IgD-negative memory B cell (primary cell): Measurements from ENCODE around the gene MASP2. TPM values are rescaled to one million over a fixed set of nuclear protein-coding genes. Genes with fewer than 3 reads are reported as not detected.
"Not testable (repeated sequence)": the region's sequence is repeated elsewhere in the genome, so short reads cannot be mapped to it uniquely, and the experiment has no call there.

Experiments
- H3K27ac Mint-ChIP-seq, 3 donors: one replicate each; pipeline ENCODE4 v1.8.0; 2020 to 2022; ENCODE audit warnings: mild to moderate bottlenecking in 3 of 3, mixed read lengths in 3 of 3, moderate library complexity in 1 of 3
- H3K27me3 Mint-ChIP-seq: one replicate; pipeline ENCODE4 v1.8.0; 2021; ENCODE audit warnings: mixed read lengths
- H3K36me3 Mint-ChIP-seq: one replicate; pipeline ENCODE4 v1.8.0; 2020; ENCODE audit warnings: mild to moderate bottlenecking, mixed read lengths
- H3K4me1 Mint-ChIP-seq, 3 donors: one replicate each; pipeline ENCODE4 v1.8.0; 2020 to 2022; ENCODE audit warnings: mixed read lengths in 3 of 3, mild to moderate bottlenecking in 1 of 3
- H3K4me3 Mint-ChIP-seq, 4 donors: one replicate each; pipeline ENCODE4 v1.8.0; 2020 to 2022; ENCODE audit warnings: mild to moderate bottlenecking in 4 of 4, mixed read lengths in 4 of 4, moderate library complexity in 3 of 4
- H3K9me3 Mint-ChIP-seq, 3 donors: one replicate each; pipeline ENCODE4 v1.8.0; 2020 to 2021; ENCODE audit warnings: mixed read lengths in 3 of 3, mild to moderate bottlenecking in 1 of 3
- polyA plus RNA-seq: library from polyadenylated mRNA; unstranded; fragments of 300-500 nt; fragmentation: Illumina TruSeq; gene quantifications from one replicate; pipeline ENCODE4 v1.2.3, GENCODE V29; 2021

The MASP2 gene
- polyA plus RNA-seq, 1 donor from 2014 or later: not detected

DNA sequence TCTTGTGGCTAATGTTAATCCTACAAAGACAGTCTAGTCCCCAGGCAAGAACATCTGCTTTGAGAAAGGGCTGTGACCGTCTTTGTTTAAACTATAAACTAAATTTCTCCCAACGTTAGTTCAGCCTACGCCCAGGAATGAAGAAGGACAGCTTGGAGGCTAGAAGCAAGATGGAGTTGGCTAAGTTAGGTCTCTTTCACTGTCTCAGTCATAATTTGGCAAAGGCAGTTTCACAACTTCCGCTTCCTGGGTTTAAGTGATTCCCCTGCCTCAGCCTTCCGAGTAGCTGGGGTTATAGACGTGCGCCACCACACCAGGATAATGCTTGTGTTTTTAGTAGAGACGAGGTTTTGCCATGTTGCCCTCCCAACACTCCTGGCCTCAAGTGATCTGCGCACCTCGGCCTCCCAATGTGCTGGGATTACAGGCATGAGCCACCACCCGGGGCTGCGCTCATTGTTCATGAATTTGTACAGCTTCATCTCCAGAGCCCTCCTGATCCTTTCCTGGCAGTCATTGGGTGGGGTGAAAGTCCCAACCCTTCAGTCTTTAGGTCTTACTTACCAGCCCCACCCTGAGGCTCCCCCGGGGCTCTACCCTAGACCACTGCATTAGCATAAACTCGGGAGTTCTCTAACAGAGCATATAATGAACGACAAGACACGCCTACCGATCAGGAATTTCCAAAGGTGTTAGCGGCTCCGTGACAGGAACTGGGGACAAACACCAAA is 4.9 kb upstream of the MASP2 start:
- Mint-ChIP-seq H3K36me3 (peaks cover 2% of the 10 kb centered on the region), H3K9me3 (no peaks in the 10 kb centered on the region), H3K4me3 (peak overlapping the region; percentile 1 to 61 (median 53)), H3K27me3 (no peaks in the 10 kb centered on the region), H3K4me1 (peaks cover 10 to 19% (median 13%) of the 10 kb centered on the region in 3 donors), H3K27ac (peak overlapping the region in 2 of 3 donors; percentile 11 to 53)

DNA sequence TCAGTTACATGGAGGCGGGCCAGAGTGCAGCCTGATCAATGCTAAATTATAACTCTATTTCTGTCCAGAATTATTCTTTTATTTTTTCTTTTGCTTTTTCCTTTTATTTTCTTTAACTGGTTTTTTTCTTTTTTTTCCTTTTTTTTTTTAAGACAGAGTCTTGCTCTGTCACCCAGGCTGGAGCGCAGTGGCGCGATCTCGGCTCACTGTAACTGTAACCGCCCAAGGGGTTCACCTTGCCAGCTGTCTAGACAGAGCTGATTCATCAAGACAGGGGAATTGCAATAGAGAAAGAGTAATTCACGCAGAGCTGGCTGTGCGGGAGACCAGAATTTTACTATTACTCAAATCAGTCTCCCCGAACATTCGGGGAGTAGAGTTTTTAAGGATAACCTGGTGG is 4.1 kb upstream of the MASP2 start:
- H3K9me3 Mint-ChIP-seq, H3K36me3 Mint-ChIP-seq, H3K27ac Mint-ChIP-seq: not testable (repeated sequence)

DNA sequence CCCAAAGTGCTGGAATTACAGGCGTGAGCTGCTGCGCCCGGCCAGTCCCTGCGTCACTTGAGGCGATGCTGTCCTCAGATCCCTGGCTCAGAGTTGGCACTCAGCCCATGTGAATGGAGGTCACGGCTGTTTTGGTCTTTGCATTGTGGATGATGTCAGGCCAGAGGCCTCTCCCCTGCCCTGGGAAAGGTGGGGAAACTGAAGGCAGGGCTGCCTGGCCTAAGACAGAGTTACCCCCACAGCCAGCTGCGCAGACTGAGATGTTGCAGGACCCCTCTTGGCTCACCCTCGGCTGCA is 821 bp downstream of the MASP2 start:
- H3K4me1 Mint-ChIP-seq: peaks cover 0 to 3% (median under 1%) of the 10 kb centered on the region in 3 donors
- no peaks in the 10 kb centered on the region for H3K36me3 Mint-ChIP-seq
- no peaks in the 10 kb centered on the region for H3K27me3 Mint-ChIP-seq
- H3K9me3 Mint-ChIP-seq: no peaks in the 10 kb centered on the region
- no peak overlapping the region for H3K4me3 Mint-ChIP-seq
- H3K27ac Mint-ChIP-seq: no peak overlapping the region

More for the DNA sequence above, 4.1 kb upstream of the MASP2 start:
- Mint-ChIP-seq H3K4me3 (peak overlapping the region in 1 of 4 donors; percentile 55), H3K4me1 (peaks cover 10 to 19% (median 13%) of the 10 kb centered on the region in 3 donors)
- not testable (repeated sequence) for H3K27me3 Mint-ChIP-seq

GRCh38 chr1:11045428-11046269 is 1.4 kb downstream of the MASP2 start:
- Mint-ChIP-seq H3K36me3 (no peaks in the 10 kb centered on the region), H3K9me3 (no peaks in the 10 kb centered on the region), H3K4me3 (peak overlapping the region in 1 of 4 donors; percentile 41), H3K27me3 (no peaks in the 10 kb centered on the region), H3K4me1 (peaks cover 0 to 2% (median 0%) of the 10 kb centered on the region in 3 donors), H3K27ac (no peak overlapping the region)

- Mint-ChIP-seq H3K9me3 (no peaks in the 10 kb centered on the region), H3K36me3 (no peaks in the 10 kb centered on the region), H3K4me3 (no peak overlapping the region), H3K4me1 (no peaks in the 10 kb centered on the region), H3K27ac (no peak overlapping the region), H3K27me3 (no peaks in the 10 kb centered on the region)
Observed at GRCh38 chr1:11044849-11045427, 2.1 kb downstream of the MASP2 start.

DNA sequence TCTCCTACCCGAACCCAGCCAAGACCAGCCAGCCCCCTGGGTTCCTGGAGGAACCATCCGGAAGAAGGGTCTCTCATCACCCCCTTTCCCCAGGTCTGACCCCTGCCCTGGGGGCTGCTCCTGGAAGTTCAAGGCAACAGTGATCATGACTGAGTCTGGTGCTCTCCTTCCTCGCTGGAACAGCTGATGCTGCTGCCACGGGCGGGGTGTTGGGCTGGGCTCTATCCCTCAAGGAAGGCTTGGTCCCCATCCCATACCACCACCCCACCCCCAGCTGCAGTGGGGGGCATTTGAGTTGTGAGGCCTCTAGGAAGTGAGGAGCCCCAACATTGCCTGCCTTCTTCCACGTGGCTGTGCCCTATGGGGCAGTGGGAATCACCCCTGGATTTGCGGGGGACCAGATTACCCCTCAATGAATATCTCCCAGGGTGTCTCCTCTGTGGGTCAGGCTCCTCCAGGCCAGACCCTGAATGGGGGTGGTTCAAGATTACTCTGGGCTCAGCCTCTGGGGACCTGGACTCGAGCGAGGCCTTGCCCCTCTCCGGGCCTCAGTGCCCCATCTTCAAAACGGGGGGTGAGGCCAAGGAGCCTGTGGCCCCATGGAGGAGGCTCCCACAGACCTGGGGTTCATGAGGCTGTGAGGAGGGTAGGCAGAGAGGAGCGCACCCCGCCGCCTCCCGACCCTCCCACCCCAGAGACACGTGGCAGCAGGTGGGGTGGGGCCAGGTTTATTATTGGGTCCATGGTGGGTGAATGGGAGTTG is 2.8 kb downstream of the MASP2 start:
- H3K4me3 Mint-ChIP-seq: no peak overlapping the region
- H3K9me3 Mint-ChIP-seq: no peaks in the 10 kb centered on the region
- no peaks in the 10 kb centered on the region for H3K4me1 Mint-ChIP-seq
- no peaks in the 10 kb centered on the region for H3K36me3 Mint-ChIP-seq
- no peaks in the 10 kb centered on the region for H3K27me3 Mint-ChIP-seq
- no peak overlapping the region for H3K27ac Mint-ChIP-seq

GRCh38 chr1:11042995-11043874 is 3.8 kb downstream of the MASP2 start:
- H3K36me3 Mint-ChIP-seq: no peaks in the 10 kb centered on the region
- H3K4me3 Mint-ChIP-seq: no peak overlapping the region
- no peaks in the 10 kb centered on the region for H3K27me3 Mint-ChIP-seq
- no peak overlapping the region for H3K27ac Mint-ChIP-seq
- no peaks in the 10 kb centered on the region for H3K9me3 Mint-ChIP-seq
- no peaks in the 10 kb centered on the region for H3K4me1 Mint-ChIP-seq

DNA sequence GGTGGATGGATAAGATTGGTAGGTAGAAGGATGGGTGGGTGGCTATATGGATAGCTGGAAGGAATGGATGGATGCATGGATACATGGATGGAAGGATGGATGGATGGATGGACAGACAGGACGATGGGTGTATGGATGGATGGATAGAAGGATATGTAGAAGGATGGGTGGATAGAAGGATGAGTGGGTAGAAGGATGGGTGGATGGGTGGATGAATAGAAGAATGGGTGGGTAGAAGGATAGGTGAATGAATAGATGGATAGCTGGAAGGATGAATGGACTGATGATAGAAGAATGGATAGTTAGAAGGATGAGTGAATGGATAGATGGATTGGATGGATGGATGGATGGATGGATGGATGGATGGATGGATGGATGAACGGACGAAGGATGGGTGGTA is 5.0 kb downstream of the MASP2 start:
- Mint-ChIP-seq H3K4me3 (no peak overlapping the region), H3K4me1 (peaks cover 0 to 4% (median 2%) of the 10 kb centered on the region in 3 donors), H3K36me3 (no peaks in the 10 kb centered on the region), H3K27ac (no peak overlapping the region), H3K9me3 (no peaks in the 10 kb centered on the region), H3K27me3 (no peaks in the 10 kb centered on the region)

GRCh38 chr1:11041048-11041447 is 6.0 kb downstream of the MASP2 start:
- Mint-ChIP-seq H3K27ac (no peak overlapping the region), H3K36me3 (no peaks in the 10 kb centered on the region), H3K4me1 (peaks cover 0 to 4% (median 2%) of the 10 kb centered on the region in 3 donors), H3K9me3 (no peaks in the 10 kb centered on the region), H3K4me3 (no peak overlapping the region), H3K27me3 (no peaks in the 10 kb centered on the region)

GRCh38 chr1:11040105-11040429 is 7.0 kb downstream of the MASP2 start:
- H3K4me1 Mint-ChIP-seq: not testable (repeated sequence)

DNA sequence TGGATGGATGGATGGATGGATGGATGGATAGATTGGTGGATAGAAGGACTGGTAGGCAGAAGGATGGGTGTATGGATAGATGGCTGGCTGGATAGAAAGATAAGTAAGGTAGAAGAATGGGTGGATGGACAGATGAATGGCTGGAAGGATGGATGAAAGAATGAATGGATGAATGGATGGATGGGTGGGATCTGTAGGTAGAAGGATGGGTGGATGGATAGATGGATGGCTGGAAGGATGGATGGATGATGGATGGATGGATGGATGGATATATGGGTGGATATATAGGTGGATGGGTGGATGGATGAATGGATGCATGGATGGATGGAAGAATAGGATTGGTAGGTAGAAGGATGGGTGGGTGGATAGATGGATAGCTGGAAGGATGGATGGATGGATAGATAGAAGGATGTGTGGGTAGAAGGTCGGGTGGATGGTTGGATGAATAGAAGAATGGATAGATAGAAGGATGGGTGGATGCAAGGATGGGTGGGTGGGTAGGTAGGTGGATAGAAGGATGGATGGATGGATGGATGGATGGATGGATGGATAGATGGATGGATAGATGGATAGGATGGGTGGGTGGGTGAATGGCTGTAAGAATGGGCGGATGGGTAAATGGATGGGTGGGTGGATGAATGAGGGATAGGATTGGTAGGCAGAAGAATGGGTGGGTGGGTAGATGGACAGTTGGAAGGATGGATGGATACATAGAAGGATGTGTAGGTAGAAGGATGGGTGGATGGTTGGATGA is 7.5 kb downstream of the MASP2 start:
- Mint-ChIP-seq H3K4me1 (peaks cover 0 to 4% (median 2%) of the 10 kb centered on the region in 3 donors), H3K36me3 (no peaks in the 10 kb centered on the region), H3K4me3 (no peak overlapping the region), H3K27me3 (peaks cover 2% of the 10 kb centered on the region), H3K9me3 (no peaks in the 10 kb centered on the region), H3K27ac (no peak overlapping the region)

More at GRCh38 chr1:11040105-11040429, 7.0 kb downstream of the MASP2 start:
- not testable (repeated sequence) for H3K27me3 Mint-ChIP-seq, H3K27ac Mint-ChIP-seq, H3K36me3 Mint-ChIP-seq, H3K9me3 Mint-ChIP-seq, H3K4me3 Mint-ChIP-seq

GRCh38 chr1:11037740-11038182 is 9.3 kb downstream of the MASP2 start:
- H3K27ac Mint-ChIP-seq: peak overlapping the region in 1 of 3 donors; percentile 67
- H3K9me3 Mint-ChIP-seq: no peaks in the 10 kb centered on the region
- peaks cover 2% of the 10 kb centered on the region for H3K27me3 Mint-ChIP-seq
- H3K4me1 Mint-ChIP-seq: peaks cover 0 to 4% (median 2%) of the 10 kb centered on the region in 3 donors
- H3K36me3 Mint-ChIP-seq: no peaks in the 10 kb centered on the region
- no peak overlapping the region for H3K4me3 Mint-ChIP-seq

- not testable (repeated sequence) for H3K4me1 Mint-ChIP-seq, H3K27me3 Mint-ChIP-seq, H3K4me3 Mint-ChIP-seq, H3K36me3 Mint-ChIP-seq, H3K9me3 Mint-ChIP-seq
- H3K27ac Mint-ChIP-seq: peak overlapping the region in 1 of 3 donors; percentile 67
Observed at GRCh38 chr1:11037019-11037739, 9.9 kb downstream of the MASP2 start.
